Measurements from ENCODE around the gene KCNS3. TPM values are rescaled to one million over a fixed set of nuclear protein-coding genes. Genes with fewer than 3 reads are reported as not detected.

Gene KCNS3
- total RNA-seq, 1 donor from 2014 or later, result 8.2 TPM

- Mint-ChIP-seq H3K9me3 (ENCODE audit: low read depth) (peaks cover 42% of the 10 kb centered on the region), H3K36me3 (ENCODE audit: insufficient read depth) (peaks cover 17% of the 10 kb centered on the region), H3K4me1 (ENCODE audit: low read depth) (peaks cover 11% of the 10 kb centered on the region), H3K27ac (peak overlapping the region; percentile 12), H3K27me3 (no peaks in the 10 kb centered on the region), H3K4me3 (ENCODE audit: low read depth) (no peak overlapping the region)
- DNase-seq (ENCODE audit: low spot score, unreplicated experiment), result no peak
- TF ChIP-seq CTCF (IDR thresholded peaks at IDR 0.05; ENCODE audit: unreplicated experiment), result no peak
Observed at GRCh38 chr2:17892770-17893534, 14.5 kb downstream of the KCNS3 start.

- H3K9me3 Mint-ChIP-seq (ENCODE audit: low read depth), result peaks cover 42% of the 10 kb centered on the region
- H3K36me3 Mint-ChIP-seq (ENCODE audit: insufficient read depth), result peaks cover 18% of the 10 kb centered on the region
- no peak for TF ChIP-seq CTCF (IDR thresholded peaks at IDR 0.05; ENCODE audit: unreplicated experiment)
- DNase-seq (ENCODE audit: low spot score, unreplicated experiment), result no peak
- no peak overlapping the region for H3K27ac Mint-ChIP-seq
- no peaks in the 10 kb centered on the region for H3K27me3 Mint-ChIP-seq
- H3K4me1 Mint-ChIP-seq (ENCODE audit: low read depth), result peaks cover 11% of the 10 kb centered on the region
- H3K4me3 Mint-ChIP-seq (ENCODE audit: low read depth), result no peak overlapping the region
Observed at GRCh38 chr2:17894005-17894404, 15.5 kb downstream of the KCNS3 start.

GRCh38 chr2:17894556-17894955 lies 16.1 kb downstream of the KCNS3 start:
- Mint-ChIP-seq H3K4me3 (ENCODE audit: low read depth) (no peak overlapping the region), H3K36me3 (ENCODE audit: insufficient read depth) (peaks cover 18% of the 10 kb centered on the region), H3K4me1 (ENCODE audit: low read depth) (peaks cover 11% of the 10 kb centered on the region), H3K27me3 (no peaks in the 10 kb centered on the region), H3K27ac (no peak overlapping the region), H3K9me3 (ENCODE audit: low read depth) (peaks cover 39% of the 10 kb centered on the region)
- DNase-seq (ENCODE audit: low spot score, unreplicated experiment), result no peak
- no peak for TF ChIP-seq CTCF (IDR thresholded peaks at IDR 0.05; ENCODE audit: unreplicated experiment)

- Mint-ChIP-seq H3K4me1 (ENCODE audit: low read depth) (peaks cover 5% of the 10 kb centered on the region), H3K27ac (no peak overlapping the region), H3K4me3 (ENCODE audit: low read depth) (no peak overlapping the region)
Observed at GRCh38 chr2:17899871-17900270, 21.4 kb downstream of the KCNS3 start.

GRCh38 chr2:17901246-17901645 lies 22.8 kb downstream of the KCNS3 start:
- Mint-ChIP-seq H3K36me3 (ENCODE audit: insufficient read depth) (peaks cover 5% of the 10 kb centered on the region), H3K9me3 (ENCODE audit: low read depth) (peaks cover 9% of the 10 kb centered on the region), H3K4me1 (ENCODE audit: low read depth) (peaks cover 5% of the 10 kb centered on the region), H3K27me3 (no peaks in the 10 kb centered on the region), H3K27ac (no peak overlapping the region), H3K4me3 (ENCODE audit: low read depth) (no peak overlapping the region)
- no peak for TF ChIP-seq CTCF (IDR thresholded peaks at IDR 0.05; ENCODE audit: unreplicated experiment)
- no peak for DNase-seq (ENCODE audit: low spot score, unreplicated experiment)

More at GRCh38 chr2:17899871-17900270, 21.4 kb downstream of the KCNS3 start:
- H3K36me3 Mint-ChIP-seq (ENCODE audit: insufficient read depth), result peaks cover 5% of the 10 kb centered on the region
- no peak for DNase-seq (ENCODE audit: low spot score, unreplicated experiment)
- no peak for TF ChIP-seq CTCF (IDR thresholded peaks at IDR 0.05; ENCODE audit: unreplicated experiment)
- H3K9me3 Mint-ChIP-seq (ENCODE audit: low read depth), result peaks cover 9% of the 10 kb centered on the region
- H3K27me3 Mint-ChIP-seq, result no peaks in the 10 kb centered on the region

Measured in progenitor cell of endocrine pancreas (in vitro differentiated cells).